HepG2 (cell line): ENCODE measurements around the gene ARHGDIA. TPM values are rescaled to one million over a fixed set of nuclear protein-coding genes. Genes with fewer than 3 reads are reported as not detected.
A peak's percentile ranks its signal among the peaks of the same experiment; 100 is the strongest.

Experiments used
- ATAC-seq: fragments of 200-7000 bp; cut with Tn5 transposase; 3 replicates; pipeline ENCODE4 v1.9.1; 2020; ENCODE audit warnings: mild to moderate bottlenecking, moderate library complexity
- BruUV-seq: library from RNA; stranded (reverse); fragments of 400-500 nt; replicated peaks from 2 replicates; lab custom pipeline; 2021; lab: Mats Ljungman, UMichigan
- CTCF ChIA-PET: fragments of 300-600 bp; formaldehyde crosslinking; extraction: SDS; loops from one replicate; lab custom pipeline; 2021; ENCODE audit warnings: low total read pairs, inconsistent platforms, low intra/inter-chr PET ratio; lab: Yijun Ruan, JAX
- POLR2A ChIA-PET: fragments of 350-600 bp; sonication (Branson Sonifier 250); formaldehyde crosslinking; loops from one replicate; lab custom pipeline; 2020; ENCODE audit warnings: antibody characterized with exemption, inconsistent platforms; lab: Yijun Ruan, JAX
- DNase-seq: peaks from one replicate; pipeline ENCODE4 v3.0.0-alpha.2; 2015; ENCODE audit warnings: low spot score
- FAIRE-seq: peaks from 3 replicates; lab custom pipeline; 2011; peaks lifted over from hg19 to GRCh38; lab: Jason Lieb, UNC
- H2AFZ ChIP-seq: one replicate; pipeline ENCODE4 v1.6.1; 2011; ENCODE audit warnings: low read length, inconsistent platforms
- H3K27ac ChIP-seq: fragments of 300-600 bp; 3 replicates; pipeline ENCODE4 v1.8.0; 2011; ENCODE audit warnings: mixed run types, mild to moderate bottlenecking, mixed read lengths, low read length, inconsistent platforms; ENCODE audit not compliant: insufficient read depth; ENCODE audit errors: extremely low read length
- H3K27me3 ChIP-seq, 2 experiments: fragments of 200-600 bp in 1 of 2; 2 replicates in 1 of 2; 3 replicates in 1 of 2; pipeline versions ENCODE4 v1.6.0 to v1.8.0; 2011; ENCODE audit warnings: low read length in 2 of 2, mild to moderate bottlenecking in 2 of 2, moderate library complexity in 2 of 2, inconsistent platforms in 1 of 2; ENCODE audit not compliant: insufficient read depth in 2 of 2, control insufficient read depth in 1 of 2
- H3K36me3 ChIP-seq, 2 experiments: fragments of 200-600 bp in 1 of 2; replicated peaks in 1 of 2; 2 replicates in 1 of 2; 3 replicates in 1 of 2; pipeline versions ENCODE4 v1.5.1 to v1.8.0; 2011; ENCODE audit warnings: low read length in 2 of 2, inconsistent platforms in 1 of 2; ENCODE audit not compliant: insufficient read depth in 2 of 2, control insufficient read depth in 1 of 2
- H3K4me1 ChIP-seq: 2 replicates; pipeline ENCODE4 v1.5.1; 2012; ENCODE audit warnings: low read length, inconsistent platforms; ENCODE audit not compliant: insufficient read depth
- H3K4me2 ChIP-seq: 2 replicates; pipeline ENCODE4 v1.6.0; 2011; ENCODE audit warnings: low read depth, low read length, inconsistent platforms
- H3K4me3 ChIP-seq, 3 experiments: fragments of 200-600 bp in 1 of 3; sonication (generic), shearing (Covaris generic) in 1 of 3; replicated peaks in 1 of 3; 2 replicates each; pipeline ENCODE4 v1.5.1; 2011 to 2016; ENCODE audit warnings: low read length in 3 of 3, inconsistent platforms in 2 of 3, low read depth in 2 of 3, mild to moderate bottlenecking in 2 of 3, control low read depth in 1 of 3, mixed read lengths in 1 of 3; ENCODE audit not compliant: insufficient read depth in 1 of 3
- H3K79me2 ChIP-seq: one replicate; pipeline ENCODE4 v1.6.1; 2011; ENCODE audit warnings: low read length, inconsistent platforms; ENCODE audit not compliant: insufficient read depth
- H3K9ac ChIP-seq: 2 replicates; pipeline ENCODE4 v1.6.0; 2011; ENCODE audit warnings: mild to moderate bottlenecking, low read depth, low read length, inconsistent platforms; ENCODE audit not compliant: insufficient read depth
- H3K9me3 ChIP-seq: 2 replicates; pipeline ENCODE4 v1.5.1; 2012; ENCODE audit warnings: mild to moderate bottlenecking, low read length
- H4K20me1 ChIP-seq: 2 replicates; pipeline ENCODE4 v1.6.0; 2011; ENCODE audit warnings: inconsistent platforms, mild to moderate bottlenecking, low read length, moderate library complexity; ENCODE audit not compliant: insufficient read depth
- BHLHE40 ChIP-seq: IDR thresholded peaks from 2 replicates; pipeline ENCODE4 v1.6.1; 2011; ENCODE audit warnings: low read length, improper control_type of control experiment
- HDAC1 ChIP-seq: sonication (generic); formaldehyde crosslinking; IDR thresholded peaks from 2 replicates; pipeline ENCODE4 v1.5.1; 2020; ENCODE audit warnings: mild to moderate bottlenecking, missing genetic modification reagents
- KDM5A ChIP-seq: fragments of 200-600 bp; sonication (generic); IDR thresholded peaks from 2 replicates; pipeline ENCODE4 v1.7.0; 2018; ENCODE audit warnings: antibody characterized with exemption, mild to moderate bottlenecking, low read length, borderline replicate concordance
- MED13 ChIP-seq: sonication (generic); formaldehyde crosslinking; IDR thresholded peaks from 2 replicates; pipeline ENCODE4 v1.5.0; 2020; ENCODE audit warnings: missing genetic modification reagents
- MED8 ChIP-seq: sonication (generic); formaldehyde crosslinking; IDR thresholded peaks from 2 replicates; pipeline ENCODE4 v1.8.1; 2023; ENCODE audit warnings: mild to moderate bottlenecking, missing genetic modification reagents; ENCODE audit not compliant: insufficient replicate concordance
- NFYB ChIP-seq: sonication (generic); formaldehyde crosslinking; IDR thresholded peaks from 2 replicates; pipeline ENCODE4 v1.4.0; 2020; ENCODE audit warnings: missing genetic modification reagents
- POLR2G ChIP-seq: fragments of 200-400 bp; formaldehyde crosslinking; IDR thresholded peaks from 2 replicates; pipeline ENCODE4 v1.6.1; 2018; ENCODE audit warnings: mild to moderate bottlenecking, low read depth, low read length, moderate library complexity
- PRPF4 ChIP-seq: fragments of 200-400 bp; formaldehyde crosslinking; IDR thresholded peaks from 2 replicates; pipeline ENCODE4 v1.6.1; 2016; ENCODE audit warnings: low read length, low read depth; ENCODE audit not compliant: poor library complexity, severe bottlenecking
- RFXAP ChIP-seq: sonication (generic); formaldehyde crosslinking; IDR thresholded peaks from 2 replicates; pipeline ENCODE4 v1.4.0; 2020; ENCODE audit warnings: missing genetic modification reagents, borderline replicate concordance
- RNF2 ChIP-seq: fragments of 450-650 bp; conservative IDR thresholded peaks from 2 replicates; pipeline ENCODE4 v1.6.1; 2016; ENCODE audit warnings: low read depth
- SPEN ChIP-seq: sonication (generic); formaldehyde crosslinking; IDR thresholded peaks from 2 replicates; pipeline ENCODE4 v1.5.1; 2020; ENCODE audit warnings: low read depth, mild to moderate bottlenecking, missing genetic modification reagents
- ZNF501 ChIP-seq: sonication (generic); formaldehyde crosslinking; IDR thresholded peaks from 2 replicates; pipeline ENCODE4 v1.5.1; 2020; ENCODE audit warnings: mild to moderate bottlenecking, moderate library complexity, missing genetic modification reagents
- ZNF652 ChIP-seq: IDR thresholded peaks from 2 replicates; pipeline ENCODE4 v1.6.1; 2016; ENCODE audit warnings: low read depth, borderline replicate concordance
- ZNF777 ChIP-seq: sonication (generic); formaldehyde crosslinking; IDR thresholded peaks from 2 replicates; pipeline ENCODE4 v1.4.0; 2020; ENCODE audit warnings: missing genetic modification reagents
- WGBS: methylation state at CpG from one replicate; pipeline ENCODE4 v1.1.6; 2017; ENCODE audit warnings: low lambda C conversion rate; 5-methylcytosine and 5-hydroxymethylcytosine counted together
- in situ Hi-C: cut with HindIII; loops from 2 replicates; pipeline ENCODE4 v1.10.0; 2017; ENCODE audit warnings: low pct_unique_long_range_greater_than_20kb; ENCODE audit not compliant: extremely low pct_ligation_motif_present
- intact Hi-C: fragments of 100-400 bp; cut with micrococcal nuclease; formaldehyde crosslinking; loops from one replicate; pipeline ENCODE4 v1.10.0; 2022; ENCODE audit not compliant: unreplicated experiment
- polyA plus RNA-seq, 8 experiments: library from polyadenylated mRNA; depleted of rRNA in 3 of 8; stranded (reverse) in 7 of 8; unstranded in 1 of 8; fragments of >200 nt; fragmentation: Illumina TruSeq in 4 of 8; extraction: Trizol in 4 of 8; gene quantifications; 2 replicates each; pipeline versions ENCODE4 v1.2.1 to v1.2.3, GENCODE V29; 2011 to 2016; ENCODE audit warnings: low read depth in 4 of 8, missing spikeins in 1 of 8, mixed read lengths in 1 of 8; ENCODE audit not compliant: insufficient read depth in 1 of 8
- total RNA-seq, 5 experiments: library from RNA; depleted of rRNA; stranded (reverse); fragments of >200 nt; fragmentation: Illumina TruSeq; extraction: Trizol; gene quantifications; 2 replicates each; pipeline ENCODE4 v1.2.3, GENCODE V29; 2016; ENCODE audit warnings: low read depth in 1 of 5
- TF ChIP-seq, protein P1 (sequence below): sonication (generic); formaldehyde crosslinking; IDR thresholded peaks from 2 replicates; pipeline ENCODE4 v1.4.0; 2020; ENCODE audit warnings: missing genetic modification reagents
- TF ChIP-seq, protein P2 (sequence below): sonication (generic); formaldehyde crosslinking; IDR thresholded peaks from 2 replicates; pipeline ENCODE4 v1.5.0; 2020; ENCODE audit warnings: mild to moderate bottlenecking, missing genetic modification reagents, moderate library complexity
- TF ChIP-seq, protein P3 (sequence below): sonication (generic); formaldehyde crosslinking; IDR thresholded peaks from 2 replicates; pipeline ENCODE4 v1.4.0; 2020; ENCODE audit warnings: missing genetic modification reagents

The ARHGDIA gene
- total and polyA plus RNA-seq, 2 of the 13 experiments (the other 11 are each of a cell fraction or from before 2014, with no cell fraction given) = 40.0 to 64.0 TPM

DNA sequence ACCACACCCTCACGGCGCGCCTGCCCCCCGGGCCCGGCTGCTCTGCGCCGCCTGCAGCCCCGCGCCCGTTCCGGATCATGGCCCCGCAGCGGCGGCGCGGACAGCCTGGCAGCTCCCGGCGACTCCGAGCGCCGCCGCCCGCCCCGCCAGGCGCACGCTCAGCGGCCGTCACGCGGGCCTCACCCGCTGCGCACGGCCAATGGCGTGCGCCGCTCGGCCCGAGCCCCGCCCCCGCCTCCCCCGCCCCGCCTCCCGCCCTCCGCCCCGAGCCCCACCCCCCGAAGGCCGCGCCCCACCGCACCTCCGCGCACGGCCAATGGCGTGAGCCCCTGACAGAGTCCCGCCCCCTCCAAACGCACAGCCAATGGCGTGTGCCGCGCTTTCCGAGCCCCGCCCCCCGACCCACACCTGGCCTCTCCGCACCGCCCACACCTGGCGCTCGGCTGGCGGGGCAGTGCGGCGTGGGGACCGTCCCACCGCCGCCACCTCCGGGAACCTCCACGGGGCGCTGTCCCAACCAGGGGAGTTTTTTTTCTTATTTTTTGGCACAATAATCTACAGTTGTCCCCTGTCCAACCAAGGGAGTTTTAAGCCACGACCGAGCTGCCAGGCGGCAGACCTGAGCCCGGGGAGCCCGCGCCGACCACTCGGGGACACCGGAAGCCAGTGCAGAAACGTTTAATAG is 40.3 kb upstream of the ARHGDIA start, which contains the start of gene PCYT2:
PCYT2 (minus strand) TSS at position 123 of the 685 bp plus-strand sequence; CDS start at position 79, 44 bp downstream.
- Histone ChIP-seq H3K27ac (peak within 1 kb of the TSS; percentile 99), H3K4me2 (peak within 1 kb of the TSS; percentile 99), H3K27me3 (no peaks in the 10 kb centered on the region; a peak in 1 of 5 replicates), H2AFZ (no peak within 1 kb of the TSS), H3K36me3 (peaks cover 54 to 75% of the 10 kb centered on the region in 2 experiments), H4K20me1 (peaks cover 9% of the 10 kb centered on the region; the same call in 1 of the 2 replicates), H3K9ac (peak within 1 kb of the TSS; percentile 99), H3K79me2 (peaks cover 41% of the 10 kb centered on the region), H3K4me1 (peaks cover 46% of the 10 kb centered on the region), H3K4me3 (peak within 1 kb of the TSS; percentile 68 to 99 (median 97)), H3K9me3 (no peaks in the 10 kb centered on the region)
- FAIRE-seq = peak; percentile 34
- ATAC-seq = peak; percentile 72
- DNase-seq = peak; percentile 87
- BruUV-seq = no TSS peak
- in situ Hi-C loops (no loop called here), intact Hi-C loops (loop anchor here (2.0 to 5.0 kb wide), 2 partner anchors 15 to 39 kb away; partner anchors contain the start of genes ARHGDIA and MAFG)
- ChIA-PET CTCF (no interaction called here), POLR2A (interaction anchor here (0.6 to 3.5 kb wide), 9 partner anchors 11 to 197 kb away, joined by 3 to 52 read pairs (median 5); partner anchors contain the start of genes ARHGDIA, CENPX, LRRC45 and MAFG)
- WGBS = 18% methylated on average over 49 of the region's 84 CpGs
- peak; percentile 56; the same call in 1 of the 2 replicates for TF ChIP-seq HDAC1
- 0 out of 2 replicates have a peak, but pooled peaks have one; percentile 40 for TF ChIP-seq POLR2G
- TF ChIP-seq MED13 (CRISPR knock-in tag) = 0 out of 2 replicates have a peak, but pooled peaks have one; percentile 40
- TF ChIP-seq ZNF777 (CRISPR knock-in tag) = peak; percentile 2; the same call in 1 of the 2 replicates
- peak; percentile 12 for TF ChIP-seq PRPF4
- TF ChIP-seq BHLHE40 = 0 out of 2 replicates have a peak, but pooled peaks have one; percentile 43
- TF ChIP-seq SPEN (CRISPR knock-in tag) = 0 out of 2 replicates have a peak, but pooled peaks have one; percentile 0
- TF ChIP-seq, protein P1, sequence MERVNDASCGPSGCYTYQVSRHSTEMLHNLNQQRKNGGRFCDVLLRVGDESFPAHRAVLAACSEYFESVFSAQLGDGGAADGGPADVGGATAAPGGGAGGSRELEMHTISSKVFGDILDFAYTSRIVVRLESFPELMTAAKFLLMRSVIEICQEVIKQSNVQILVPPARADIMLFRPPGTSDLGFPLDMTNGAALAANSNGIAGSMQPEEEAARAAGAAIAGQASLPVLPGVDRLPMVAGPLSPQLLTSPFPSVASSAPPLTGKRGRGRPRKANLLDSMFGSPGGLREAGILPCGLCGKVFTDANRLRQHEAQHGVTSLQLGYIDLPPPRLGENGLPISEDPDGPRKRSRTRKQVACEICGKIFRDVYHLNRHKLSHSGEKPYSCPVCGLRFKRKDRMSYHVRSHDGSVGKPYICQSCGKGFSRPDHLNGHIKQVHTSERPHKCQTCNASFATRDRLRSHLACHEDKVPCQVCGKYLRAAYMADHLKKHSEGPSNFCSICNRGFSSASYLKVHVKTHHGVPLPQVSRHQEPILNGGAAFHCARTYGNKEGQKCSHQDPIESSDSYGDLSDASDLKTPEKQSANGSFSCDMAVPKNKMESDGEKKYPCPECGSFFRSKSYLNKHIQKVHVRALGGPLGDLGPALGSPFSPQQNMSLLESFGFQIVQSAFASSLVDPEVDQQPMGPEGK (CRISPR knock-in tag) = peak; percentile 34; the same call in 1 of the 2 replicates
- TF ChIP-seq, protein P2, sequence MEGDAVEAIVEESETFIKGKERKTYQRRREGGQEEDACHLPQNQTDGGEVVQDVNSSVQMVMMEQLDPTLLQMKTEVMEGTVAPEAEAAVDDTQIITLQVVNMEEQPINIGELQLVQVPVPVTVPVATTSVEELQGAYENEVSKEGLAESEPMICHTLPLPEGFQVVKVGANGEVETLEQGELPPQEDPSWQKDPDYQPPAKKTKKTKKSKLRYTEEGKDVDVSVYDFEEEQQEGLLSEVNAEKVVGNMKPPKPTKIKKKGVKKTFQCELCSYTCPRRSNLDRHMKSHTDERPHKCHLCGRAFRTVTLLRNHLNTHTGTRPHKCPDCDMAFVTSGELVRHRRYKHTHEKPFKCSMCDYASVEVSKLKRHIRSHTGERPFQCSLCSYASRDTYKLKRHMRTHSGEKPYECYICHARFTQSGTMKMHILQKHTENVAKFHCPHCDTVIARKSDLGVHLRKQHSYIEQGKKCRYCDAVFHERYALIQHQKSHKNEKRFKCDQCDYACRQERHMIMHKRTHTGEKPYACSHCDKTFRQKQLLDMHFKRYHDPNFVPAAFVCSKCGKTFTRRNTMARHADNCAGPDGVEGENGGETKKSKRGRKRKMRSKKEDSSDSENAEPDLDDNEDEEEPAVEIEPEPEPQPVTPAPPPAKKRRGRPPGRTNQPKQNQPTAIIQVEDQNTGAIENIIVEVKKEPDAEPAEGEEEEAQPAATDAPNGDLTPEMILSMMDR (CRISPR knock-in tag) = peak; percentile 47
- peak; percentile 30; the same call in 1 of the 2 replicates for TF ChIP-seq RFXAP (CRISPR knock-in tag)
- TF ChIP-seq MED8 (CRISPR knock-in tag) = no peak
- TF ChIP-seq, protein P3, sequence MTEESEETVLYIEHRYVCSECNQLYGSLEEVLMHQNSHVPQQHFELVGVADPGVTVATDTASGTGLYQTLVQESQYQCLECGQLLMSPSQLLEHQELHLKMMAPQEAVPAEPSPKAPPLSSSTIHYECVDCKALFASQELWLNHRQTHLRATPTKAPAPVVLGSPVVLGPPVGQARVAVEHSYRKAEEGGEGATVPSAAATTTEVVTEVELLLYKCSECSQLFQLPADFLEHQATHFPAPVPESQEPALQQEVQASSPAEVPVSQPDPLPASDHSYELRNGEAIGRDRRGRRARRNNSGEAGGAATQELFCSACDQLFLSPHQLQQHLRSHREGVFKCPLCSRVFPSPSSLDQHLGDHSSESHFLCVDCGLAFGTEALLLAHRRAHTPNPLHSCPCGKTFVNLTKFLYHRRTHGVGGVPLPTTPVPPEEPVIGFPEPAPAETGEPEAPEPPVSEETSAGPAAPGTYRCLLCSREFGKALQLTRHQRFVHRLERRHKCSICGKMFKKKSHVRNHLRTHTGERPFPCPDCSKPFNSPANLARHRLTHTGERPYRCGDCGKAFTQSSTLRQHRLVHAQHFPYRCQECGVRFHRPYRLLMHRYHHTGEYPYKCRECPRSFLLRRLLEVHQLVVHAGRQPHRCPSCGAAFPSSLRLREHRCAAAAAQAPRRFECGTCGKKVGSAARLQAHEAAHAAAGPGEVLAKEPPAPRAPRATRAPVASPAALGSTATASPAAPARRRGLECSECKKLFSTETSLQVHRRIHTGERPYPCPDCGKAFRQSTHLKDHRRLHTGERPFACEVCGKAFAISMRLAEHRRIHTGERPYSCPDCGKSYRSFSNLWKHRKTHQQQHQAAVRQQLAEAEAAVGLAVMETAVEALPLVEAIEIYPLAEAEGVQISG (CRISPR knock-in tag) = peak; percentile 5; the same call in 1 of the 2 replicates
- TF ChIP-seq KDM5A = peak; percentile 63; the same call in 1 of the 2 replicates
- TF ChIP-seq ZNF501 (CRISPR knock-in tag) = peak; percentile 14
- TF ChIP-seq NFYB (CRISPR knock-in tag) = peak; percentile 73
- no peak for TF ChIP-seq RNF2
- no peak for TF ChIP-seq ZNF652 (CRISPR knock-in tag)
